Measurements from ENCODE around the gene SPTBN1. TPM values are rescaled to one million over a fixed set of nuclear protein-coding genes. Genes with fewer than 3 reads are reported as not detected.

The SPTBN1 gene
- total and polyA plus RNA-seq, 2 donors (not counting 3 experiments of a cell fraction or from before 2014, with no cell fraction given): 63.3 to 320 TPM

- Histone ChIP-seq H2AFZ (ENCODE audit: low read depth, low read length) (no peak overlapping the region), H3K9me3 (replicated peaks; ENCODE audit: control insufficient read depth, insufficient read depth, low read length) (no peaks in the 10 kb centered on the region), H3K36me3 (ENCODE audit: control insufficient read depth in 2 of 2, extremely low read depth in 1 of 2, insufficient read depth in 2 of 2, low read length in 2 of 2) (no peaks in the 10 kb centered on the region), H3K9ac (replicated peaks; ENCODE audit: extremely low read depth, insufficient read depth, low read length) (no peak overlapping the region), H3K27me3 (ENCODE audit: control insufficient read depth in 2 of 2, insufficient read depth in 2 of 2, low read length in 2 of 2) (no peaks in the 10 kb centered on the region), H3K4me3 (replicated peaks in 1 of 3; ENCODE audit: insufficient read depth in 1 of 3, low read depth in 1 of 3, low read length in 3 of 3) (no peak overlapping the region), H3K4me1 (ENCODE audit: control insufficient read depth, extremely low read depth, insufficient read depth, low read length) (peaks cover 86% of the 10 kb centered on the region), H3K27ac (ENCODE audit: insufficient read depth, low read depth, low read length) (no peak overlapping the region), H3K4me2 (ENCODE audit: insufficient read depth, low read length) (no peak overlapping the region), H3K9me1 (replicated peaks; ENCODE audit: control insufficient read depth, extremely low read depth, insufficient read depth, low read length) (no peaks in the 10 kb centered on the region), H4K20me1 (replicated peaks; ENCODE audit: control insufficient read depth, extremely low read depth, insufficient read depth, low read length) (no peaks in the 10 kb centered on the region), H3K79me2 (ENCODE audit: control insufficient read depth, insufficient read depth, low read length) (peaks cover 86% of the 10 kb centered on the region)
- intact Hi-C loops (cut with micrococcal nuclease) (no loop called here), dilution Hi-C loops (cut with MboI; ENCODE audit: extremely low pct_ligation_motif_present, low sequenced_read_pairs) (no loop called here)
- BruUV-seq (replicated peaks): no TSS peak
- no peak for DNase-seq (ENCODE audit: low read depth, low spot score)
- CTCF ChIA-PET: interaction anchor here (2.0 kb wide), 1 partner anchor 11 kb away, joined by 4 read pairs; no protein-coding TSS in a partner anchor
- TF ChIP-seq POLR2A (IDR thresholded peaks at IDR 0.05; ENCODE audit: low read depth, low read length) (no peak), JUN (IDR thresholded peaks at IDR 0.05; ENCODE audit: borderline replicate concordance, insufficient read depth, insufficient read length, low read depth) (no peak), FOS (IDR thresholded peaks at IDR 0.05; ENCODE audit: borderline replicate concordance, insufficient read depth, low read length) (no peak), GATA2 (IDR thresholded peaks at IDR 0.05; ENCODE audit: insufficient read depth, insufficient read length, low read depth, low read length) (no peak), EZH2 (IDR thresholded peaks at IDR 0.05; ENCODE audit: borderline replicate concordance, low read depth, low read length, severe bottlenecking) (no peak), CTCF (IDR thresholded peaks at IDR 0.05; ENCODE audit: extremely low read depth in 1 of 2, insufficient read depth in 1 of 2, low read depth in 1 of 2, low read length in 2 of 2) (no peak), MAX (IDR thresholded peaks at IDR 0.05; ENCODE audit: insufficient read depth, insufficient read length) (no peak), POLR2AphosphoS5 (IDR thresholded peaks at IDR 0.05; ENCODE audit: insufficient read depth, low read depth, low read length) (no peak), MYC (IDR thresholded peaks at IDR 0.05; ENCODE audit: low read depth, low read length) (no peak)
- FAIRE-seq: no peak
- POLR2A ChIA-PET: interaction anchor here (6.1 kb wide), 1 partner anchor 16 kb away, joined by 52 read pairs; no protein-coding TSS in a partner anchor
Measured at GRCh38 chr2:54575379-54575888, 119.3 kb downstream of the SPTBN1 start.
